ENCODE measurements around the gene RNPEP. TPM values are rescaled to one million over a fixed set of nuclear protein-coding genes. Genes with fewer than 3 reads are reported as not detected.
A peak's percentile ranks its signal among the peaks of the same experiment; 100 is the strongest.

The RNPEP gene
- total RNA-seq, 1 donor from 2014 or later, result 42.4 TPM

- no peak for TF ChIP-seq CTCF (IDR thresholded peaks at IDR 0.05; ENCODE audit: partially characterized antibody, unreplicated experiment)
- DNase-seq, result no peak
- Mint-ChIP-seq H3K27me3 (ENCODE audit: unreplicated experiment) (peaks cover 5% of the 10 kb centered on the region), H3K36me3 (ENCODE audit: unreplicated experiment) (no peaks in the 10 kb centered on the region), H3K9me3 (ENCODE audit: unreplicated experiment) (peaks cover 6% of the 10 kb centered on the region), H3K4me3 (ENCODE audit: unreplicated experiment) (no peak overlapping the region), H3K4me1 (ENCODE audit: low read depth, unreplicated experiment) (peaks cover 5% of the 10 kb centered on the region), H3K27ac (ENCODE audit: unreplicated experiment) (no peak overlapping the region)
Observed at GRCh38 chr1:202013603-202014002, 31.2 kb downstream of the RNPEP start.

GRCh38 chr1:202014060-202014459, 31.6 kb downstream of the RNPEP start:
- Mint-ChIP-seq H3K4me3 (ENCODE audit: unreplicated experiment) (no peak overlapping the region), H3K27me3 (ENCODE audit: unreplicated experiment) (peaks cover 5% of the 10 kb centered on the region), H3K36me3 (ENCODE audit: unreplicated experiment) (no peaks in the 10 kb centered on the region), H3K27ac (ENCODE audit: unreplicated experiment) (no peak overlapping the region), H3K9me3 (ENCODE audit: unreplicated experiment) (peaks cover 10% of the 10 kb centered on the region), H3K4me1 (ENCODE audit: low read depth, unreplicated experiment) (peaks cover 10% of the 10 kb centered on the region)
- no peak for TF ChIP-seq CTCF (IDR thresholded peaks at IDR 0.05; ENCODE audit: partially characterized antibody, unreplicated experiment)
- DNase-seq, result no peak

DNA sequence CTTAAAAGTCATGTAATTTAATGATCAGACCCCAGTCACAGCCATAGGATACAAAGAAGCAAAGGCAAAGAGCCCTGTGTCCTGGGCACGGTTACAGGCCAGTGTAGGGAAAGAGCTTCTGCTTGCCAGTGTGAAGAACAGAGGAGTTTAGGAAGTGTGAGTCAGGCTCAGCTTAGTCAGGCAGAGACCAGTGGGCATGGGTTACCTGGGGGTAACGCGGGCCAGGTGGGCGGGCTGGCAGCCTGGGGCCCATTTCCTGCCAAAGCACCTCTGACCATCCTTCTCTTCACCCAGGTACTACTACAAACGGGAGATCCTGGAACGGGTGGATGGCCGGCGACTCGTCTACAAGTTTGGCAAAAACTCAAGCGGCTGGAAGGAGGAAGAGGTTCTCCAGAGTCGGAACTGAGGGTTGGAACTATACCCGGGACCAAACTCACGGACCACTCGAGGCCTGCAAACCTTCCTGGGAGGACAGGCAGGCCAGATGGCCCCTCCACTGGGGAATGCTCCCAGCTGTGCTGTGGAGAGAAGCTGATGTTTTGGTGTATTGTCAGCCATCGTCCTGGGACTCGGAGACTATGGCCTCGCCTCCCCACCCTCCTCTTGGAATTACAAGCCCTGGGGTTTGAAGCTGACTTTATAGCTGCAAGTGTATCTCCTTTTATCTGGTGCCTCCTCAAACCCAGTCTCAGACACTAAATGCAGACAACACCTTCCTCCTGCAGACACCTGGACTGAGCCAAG, 32.6 kb downstream of the RNPEP start:
- peaks cover 12% of the 10 kb centered on the region for H3K4me1 Mint-ChIP-seq (ENCODE audit: low read depth, unreplicated experiment)
- no peak overlapping the region for H3K4me3 Mint-ChIP-seq (ENCODE audit: unreplicated experiment)
- no peak overlapping the region for H3K27ac Mint-ChIP-seq (ENCODE audit: unreplicated experiment)

DNA sequence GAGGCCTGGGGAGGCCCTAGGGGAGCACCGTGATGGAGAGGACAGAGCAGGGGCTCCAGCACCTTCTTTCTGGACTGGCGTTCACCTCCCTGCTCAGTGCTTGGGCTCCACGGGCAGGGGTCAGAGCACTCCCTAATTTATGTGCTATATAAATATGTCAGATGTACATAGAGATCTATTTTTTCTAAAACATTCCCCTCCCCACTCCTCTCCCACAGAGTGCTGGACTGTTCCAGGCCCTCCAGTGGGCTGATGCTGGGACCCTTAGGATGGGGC, 33.2 kb downstream of the RNPEP start:
- H3K27me3 Mint-ChIP-seq (ENCODE audit: unreplicated experiment), result peaks cover 4% of the 10 kb centered on the region
- H3K4me1 Mint-ChIP-seq (ENCODE audit: low read depth, unreplicated experiment), result peaks cover 12% of the 10 kb centered on the region
- no peak for TF ChIP-seq CTCF (IDR thresholded peaks at IDR 0.05; ENCODE audit: partially characterized antibody, unreplicated experiment)
- no peak overlapping the region for H3K4me3 Mint-ChIP-seq (ENCODE audit: unreplicated experiment)
- no peak for DNase-seq
- no peak overlapping the region for H3K27ac Mint-ChIP-seq (ENCODE audit: unreplicated experiment)
- no peaks in the 10 kb centered on the region for H3K36me3 Mint-ChIP-seq (ENCODE audit: unreplicated experiment)
- H3K9me3 Mint-ChIP-seq (ENCODE audit: unreplicated experiment), result peaks cover 10% of the 10 kb centered on the region

More for the DNA sequence above, 32.6 kb downstream of the RNPEP start:
- H3K9me3 Mint-ChIP-seq (ENCODE audit: unreplicated experiment), result peaks cover 10% of the 10 kb centered on the region
- peaks cover 4% of the 10 kb centered on the region for H3K27me3 Mint-ChIP-seq (ENCODE audit: unreplicated experiment)
- DNase-seq, result no peak
- H3K36me3 Mint-ChIP-seq (ENCODE audit: unreplicated experiment), result no peaks in the 10 kb centered on the region
- TF ChIP-seq CTCF (IDR thresholded peaks at IDR 0.05; ENCODE audit: partially characterized antibody, unreplicated experiment), result no peak

GRCh38 chr1:202016022-202016810, 33.8 kb downstream of the RNPEP start:
- Mint-ChIP-seq H3K4me1 (ENCODE audit: low read depth, unreplicated experiment) (peaks cover 12% of the 10 kb centered on the region), H3K4me3 (ENCODE audit: unreplicated experiment) (peak overlapping the region; percentile 56)

More at GRCh38 chr1:202016022-202016810, 33.8 kb downstream of the RNPEP start:
- no peak for TF ChIP-seq CTCF (IDR thresholded peaks at IDR 0.05; ENCODE audit: partially characterized antibody, unreplicated experiment)
- peaks cover 10% of the 10 kb centered on the region for H3K9me3 Mint-ChIP-seq (ENCODE audit: unreplicated experiment)
- DNase-seq, result no peak
- no peak overlapping the region for H3K27ac Mint-ChIP-seq (ENCODE audit: unreplicated experiment)
- peaks cover 4% of the 10 kb centered on the region for H3K27me3 Mint-ChIP-seq (ENCODE audit: unreplicated experiment)
- no peaks in the 10 kb centered on the region for H3K36me3 Mint-ChIP-seq (ENCODE audit: unreplicated experiment)
